HG03135 (cell line): ENCODE measurements around the gene ACTN3.
A peak's percentile ranks its signal among the peaks of the same experiment; 100 is the strongest.
"Not testable (repeated sequence)": the region's sequence is repeated elsewhere in the genome, so short reads cannot be mapped to it uniquely, and the experiment has no call there.

Experiments
- ATAC-seq: cut with Tn5 transposase; IDR thresholded peaks from one replicate; pipeline ENCODE4 v1.9.1; 2021; ENCODE audit warnings: mild to moderate bottlenecking, moderate library complexity; ENCODE audit not compliant: unreplicated experiment

The ACTN3 gene

GRCh38 chr11:66543263-66544107, 3.2 kb upstream of the ACTN3 start:
- ATAC-seq: no peak

DNA sequence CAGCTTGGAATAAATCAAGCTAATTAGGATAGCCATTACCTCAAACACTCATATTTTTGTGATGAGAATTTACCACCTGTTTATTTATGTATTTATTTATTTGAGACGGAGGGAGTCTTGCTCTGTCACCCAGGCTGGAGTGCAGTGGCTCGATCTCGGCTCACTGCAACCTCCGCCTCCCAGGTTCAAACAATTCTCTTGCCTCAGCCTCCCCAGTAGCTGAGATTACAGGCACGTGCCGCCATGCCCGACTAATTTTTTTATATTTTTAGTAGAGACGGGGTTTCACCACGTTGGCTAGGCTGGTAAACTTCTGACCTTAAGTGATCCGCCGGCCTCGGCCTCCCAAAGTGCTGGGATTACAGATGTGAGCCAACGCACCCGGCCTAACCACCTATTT, 1.8 kb upstream of the ACTN3 start:
- not testable (repeated sequence) for ATAC-seq

- ATAC-seq: peak; percentile 75
Measured at GRCh38 chr11:66545701-66546367, 869 bp upstream of the ACTN3 start, which contains the start of gene ZDHHC24. Gene ZDHHC24, minus strand, starts transcription at chr11:66546048. Its CDS starts 45 bp downstream, at chr11:66546003.

- ATAC-seq: no peak
Measured at GRCh38 chr11:66546966-66547661, 411 bp downstream of the ACTN3 start.

GRCh38 chr11:66547662-66548009, 933 bp downstream of the ACTN3 start:
- no peak for ATAC-seq

DNA sequence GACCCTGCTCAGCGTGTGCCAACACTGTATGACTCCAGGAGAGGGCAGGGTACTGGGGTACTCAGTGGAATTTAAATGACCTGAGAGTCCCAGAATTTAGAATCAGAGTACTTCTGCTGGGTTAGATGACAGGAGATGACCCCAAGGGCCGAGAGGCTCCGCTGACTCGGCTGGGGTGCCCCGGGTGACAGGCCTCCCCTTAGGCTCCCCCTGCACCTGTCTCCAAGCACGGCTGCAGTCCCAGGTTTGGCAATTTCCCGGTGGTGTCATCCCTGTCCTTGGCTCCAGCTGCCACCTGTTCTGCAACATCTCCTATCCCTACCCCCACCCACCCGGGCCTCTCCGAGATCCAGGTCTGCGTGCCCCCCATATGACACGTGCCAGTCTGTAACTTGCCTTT, 1.3 kb downstream of the ACTN3 start:
- no peak for ATAC-seq

GRCh38 chr11:66548774-66549630, 2.3 kb downstream of the ACTN3 start:
- no peak for ATAC-seq

DNA sequence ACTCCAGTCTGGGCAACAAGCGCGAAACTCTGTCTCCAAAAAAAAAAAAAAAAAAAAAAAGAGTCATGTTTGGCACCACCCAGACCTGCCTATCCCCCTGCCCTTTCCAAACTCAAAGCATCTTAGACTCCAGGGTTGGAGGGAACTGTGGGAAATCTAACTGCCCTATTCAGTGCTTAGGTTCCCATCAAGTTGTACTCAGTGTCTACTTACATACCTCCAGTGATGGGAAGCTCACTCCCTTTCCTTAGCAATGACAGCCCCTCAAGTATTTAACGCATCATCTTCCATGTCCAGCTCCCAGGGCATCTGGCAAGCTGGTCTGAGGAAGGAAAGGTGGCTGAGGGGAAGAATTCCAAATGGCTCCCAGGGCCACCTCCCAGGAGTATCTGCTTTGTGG, 3.0 kb downstream of the ACTN3 start:
- no peak for ATAC-seq

GRCh38 chr11:66550887-66551286, 4.2 kb downstream of the ACTN3 start:
- no peak for ATAC-seq

- no peak for ATAC-seq
Measured at GRCh38 chr11:66554602-66555001, 7.9 kb downstream of the ACTN3 start.

- ATAC-seq: no peak
Measured at GRCh38 chr11:66555416-66555815, 8.7 kb downstream of the ACTN3 start.

- no peak for ATAC-seq
Measured at GRCh38 chr11:66556086-66556485, 9.4 kb downstream of the ACTN3 start.

DNA sequence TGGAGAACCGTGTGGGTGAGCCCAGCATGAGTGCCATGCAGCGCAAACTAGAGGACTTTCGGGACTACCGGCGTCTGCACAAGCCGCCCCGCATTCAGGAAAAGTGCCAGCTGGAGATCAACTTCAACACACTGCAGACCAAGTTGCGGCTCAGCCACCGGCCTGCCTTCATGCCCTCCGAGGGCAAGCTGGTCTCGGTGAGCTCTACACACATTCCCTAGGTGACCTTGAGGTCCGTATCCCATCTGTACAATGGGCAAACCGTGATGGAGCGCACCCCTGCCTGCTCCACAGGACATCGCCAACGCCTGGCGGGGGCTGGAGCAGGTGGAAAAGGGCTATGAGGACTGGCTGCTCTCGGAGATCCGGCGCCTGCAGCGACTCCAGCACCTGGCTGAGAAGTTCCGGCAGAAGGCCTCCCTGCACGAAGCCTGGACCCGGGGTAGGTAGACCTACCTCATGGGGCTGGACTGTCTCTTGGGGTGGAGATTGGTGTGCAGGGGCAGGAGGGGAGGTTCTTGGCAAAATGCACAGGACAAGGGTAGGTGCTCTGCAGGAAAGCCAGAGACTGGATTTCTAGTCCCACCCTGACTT, 11.1 kb downstream of the ACTN3 start:
- ATAC-seq: no peak

- no peak for ATAC-seq
Measured at GRCh38 chr11:66559142-66559865, 12.6 kb downstream of the ACTN3 start.

GRCh38 chr11:66559866-66560676, 13.4 kb downstream of the ACTN3 start:
- no peak for ATAC-seq

GRCh38 chr11:66561178-66561974, 14.7 kb downstream of the ACTN3 start:
- no peak for ATAC-seq

GRCh38 chr11:66561975-66562248, 15.2 kb downstream of the ACTN3 start:
- no peak for ATAC-seq

GRCh38 chr11:66562275-66562674, 15.6 kb downstream of the ACTN3 start:
- ATAC-seq: no peak
